H1 (cell line): ENCODE results near the gene OPCML. TPM values are rescaled to one million over a fixed set of nuclear protein-coding genes. Genes with fewer than 3 reads are reported as not detected.

ENCODE experiments used
- CTCF ChIA-PET: fragments of 300-600 bp; sonication (Branson Sonifier 250); formaldehyde crosslinking; loops from one replicate; lab custom pipeline; 2021; ENCODE audit not compliant: partially characterized antibody; lab: Charles Lee
- POLR2A ChIA-PET: fragments of 300-600 bp; sonication (Branson Sonifier 250); formaldehyde crosslinking; loops from one replicate; lab custom pipeline; 2021; ENCODE audit warnings: inconsistent platforms; ENCODE audit not compliant: partially characterized antibody; lab: Charles Lee
- DNase-seq, 2 experiments: peaks; one replicate each; pipeline versions ENCODE4 v3.0.0 to v3.0.0-alpha.2; 2010 to 2022; ENCODE audit warnings: low spot score in 2 of 2, low read depth in 1 of 2, mixed read lengths in 1 of 2
- FAIRE-seq: peaks from 2 replicates; lab custom pipeline; 2011; peaks lifted over from hg19 to GRCh38; lab: Jason Lieb, UNC
- H2AFZ ChIP-seq: 2 replicates; pipeline ENCODE4 v1.8.1; 2012; ENCODE audit warnings: low read length, inconsistent platforms
- H2AK5ac ChIP-seq: 2 replicates; pipeline ENCODE4 v1.6.1; 2013; ENCODE audit warnings: low read depth, low read length
- H2BK120ac ChIP-seq: replicated peaks from 2 replicates; pipeline ENCODE3; 2013; ENCODE audit warnings: low read depth, low read length, inconsistent platforms
- H2BK12ac ChIP-seq: 2 replicates; pipeline ENCODE4 v1.6.1; 2013; ENCODE audit warnings: low read depth, low read length
- H2BK15ac ChIP-seq: 2 replicates; pipeline ENCODE4 v1.6.1; 2013; ENCODE audit warnings: low read length
- H2BK20ac ChIP-seq: 2 replicates; pipeline ENCODE4 v1.6.1; 2013; ENCODE audit warnings: low read length
- H2BK5ac ChIP-seq: 2 replicates; pipeline ENCODE4 v1.6.1; 2013; ENCODE audit warnings: low read depth, low read length
- H3K14ac ChIP-seq: 2 replicates; pipeline ENCODE4 v1.6.1; 2013; ENCODE audit warnings: inconsistent platforms; ENCODE audit not compliant: insufficient read length
- H3K18ac ChIP-seq: 2 replicates; pipeline ENCODE4 v1.6.1; 2013; ENCODE audit warnings: low read length; ENCODE audit errors: extremely low read depth
- H3K23ac ChIP-seq: 2 replicates; pipeline ENCODE4 v1.6.1; 2013; ENCODE audit warnings: inconsistent platforms; ENCODE audit not compliant: insufficient read length
- H3K23me2 ChIP-seq: 2 replicates; pipeline ENCODE4 v1.6.1; 2013; ENCODE audit warnings: low read depth, low read length
- H3K27ac ChIP-seq: 2 replicates; pipeline ENCODE4 v1.6.1; 2011; ENCODE audit warnings: low read depth, low read length, inconsistent platforms
- H3K27me3 ChIP-seq, 4 experiments: replicated peaks in 1 of 4; 1 replicate in 1 of 4; 2 replicates in 3 of 4; pipeline versions ENCODE4 v1.6.1 to v1.8.1; 2011 to 2013; ENCODE audit warnings: low read length in 3 of 4, mild to moderate bottlenecking in 3 of 4, inconsistent platforms in 2 of 4, mixed read lengths in 2 of 4, moderate library complexity in 1 of 4; ENCODE audit not compliant: control insufficient read depth in 3 of 4, insufficient read depth in 3 of 4; ENCODE audit errors: extremely low read depth in 1 of 4
- H3K36me3 ChIP-seq, 4 experiments: 2 replicates each; pipeline versions ENCODE4 v1.6.1 to v1.8.1; 2011 to 2013; ENCODE audit warnings: mild to moderate bottlenecking in 4 of 4, low read length in 3 of 4, moderate library complexity in 2 of 4, control low read depth in 1 of 4, inconsistent platforms in 1 of 4; ENCODE audit not compliant: insufficient read depth in 4 of 4, control insufficient read depth in 2 of 4
- H3K4ac ChIP-seq: replicated peaks from 2 replicates; pipeline ENCODE3; 2013; ENCODE audit warnings: low read length, low read depth, mixed read lengths, inconsistent platforms; ENCODE audit not compliant: insufficient read length
- H3K4me1 ChIP-seq, 4 experiments: replicated peaks in 1 of 4; 1 replicate in 1 of 4; 2 replicates in 3 of 4; pipeline versions ENCODE4 v1.6.1 to v1.8.1; 2011 to 2013; ENCODE audit warnings: low read length in 3 of 4, inconsistent platforms in 2 of 4, mixed read lengths in 1 of 4; ENCODE audit not compliant: insufficient read depth in 4 of 4, control insufficient read depth in 3 of 4
- H3K4me2 ChIP-seq, 2 experiments: 2 replicates each; pipeline versions ENCODE4 v1.6.1 to v1.8.1; 2011 to 2013; ENCODE audit warnings: low read depth in 2 of 2, low read length in 2 of 2, control low read depth in 1 of 2, inconsistent platforms in 1 of 2, mild to moderate bottlenecking in 1 of 2; ENCODE audit not compliant: insufficient read depth in 1 of 2
- H3K4me3 ChIP-seq, 4 experiments: fragments of 200-600, 300-600 bp in 1 of 4; sonication (generic), shearing (Covaris generic), sonication (Bioruptor Twin) in 1 of 4; 2 replicates each; pipeline versions ENCODE4 v1.5.1 to v1.8.1; 2011 to 2016; ENCODE audit warnings: low read length in 4 of 4, low read depth in 3 of 4, control low read depth in 2 of 4, inconsistent platforms in 2 of 4, mild to moderate bottlenecking in 2 of 4, mixed read lengths in 1 of 4, moderate library complexity in 1 of 4; ENCODE audit not compliant: insufficient read depth in 2 of 4; ENCODE audit errors: extremely low read depth in 1 of 4
- H3K56ac ChIP-seq: replicated peaks from 2 replicates; pipeline ENCODE3; 2013; ENCODE audit warnings: low read depth, mild to moderate bottlenecking, mixed read lengths, low read length, inconsistent platforms; ENCODE audit not compliant: insufficient read length
- H3K79me1 ChIP-seq: 2 replicates; pipeline ENCODE4 v1.6.1; 2013; ENCODE audit warnings: low read depth, low read length, control low read depth
- H3K79me2 ChIP-seq, 2 experiments: 2 replicates each; pipeline versions ENCODE4 v1.6.1 to v1.8.1; 2012 to 2013; ENCODE audit warnings: low read length in 2 of 2, mild to moderate bottlenecking in 2 of 2, inconsistent platforms in 1 of 2; ENCODE audit not compliant: insufficient read depth in 2 of 2, control insufficient read depth in 1 of 2
- H3K9ac ChIP-seq, 4 experiments: replicated peaks in 1 of 4; 1 replicate in 1 of 4; 2 replicates in 3 of 4; pipeline versions ENCODE4 v1.6.1 to v1.8.1; 2011 to 2013; ENCODE audit warnings: low read depth in 3 of 4, low read length in 3 of 4, control low read depth in 2 of 4, mild to moderate bottlenecking in 2 of 4, moderate library complexity in 2 of 4, inconsistent platforms in 1 of 4; ENCODE audit errors: extremely low read depth in 1 of 4
- H3K9me3 ChIP-seq, 2 experiments: 2 replicates each; pipeline versions ENCODE4 v1.6.1 to v1.8.1; 2012 to 2013; ENCODE audit warnings: mild to moderate bottlenecking in 2 of 2, moderate library complexity in 2 of 2, control low read depth in 1 of 2, inconsistent platforms in 1 of 2, low read depth in 1 of 2, low read length in 1 of 2, mixed read lengths in 1 of 2; ENCODE audit not compliant: insufficient read depth in 2 of 2
- H4K20me1 ChIP-seq, 2 experiments: replicated peaks in 1 of 2; 2 replicates each; pipeline versions ENCODE3 to v1.8.1; 2011 to 2013; ENCODE audit warnings: inconsistent platforms in 2 of 2, low read length in 2 of 2, mild to moderate bottlenecking in 1 of 2; ENCODE audit not compliant: insufficient read depth in 2 of 2, control insufficient read depth in 1 of 2
- H4K5ac ChIP-seq: 2 replicates; pipeline ENCODE4 v1.6.1; 2013; ENCODE audit warnings: low read length, low read depth, mixed read lengths, inconsistent platforms; ENCODE audit not compliant: insufficient read length
- H4K8ac ChIP-seq: 2 replicates; pipeline ENCODE4 v1.8.0; 2013; ENCODE audit warnings: mild to moderate bottlenecking, moderate library complexity, low read length, inconsistent platforms; ENCODE audit not compliant: insufficient read depth; ENCODE audit errors: extremely low read depth
- H4K91ac ChIP-seq: replicated peaks from 2 replicates; pipeline ENCODE3; 2013; ENCODE audit warnings: low read length, mixed read lengths, inconsistent platforms; ENCODE audit not compliant: insufficient read length
- ASH2L ChIP-seq: fragments of 200-600, 300-600 bp; sonication (generic); IDR thresholded peaks from one replicate; pipeline ENCODE4 v1.7.1; 2017; ENCODE audit warnings: low read length
- CHD1 ChIP-seq: IDR thresholded peaks from 2 replicates; pipeline ENCODE4 v1.6.1; 2012; ENCODE audit warnings: low read depth, low read length, improper control_type of control experiment
- CHD2 ChIP-seq: IDR thresholded peaks from 2 replicates; pipeline ENCODE4 v1.6.1; 2012; ENCODE audit warnings: low read length, improper control_type of control experiment
- CREB1 ChIP-seq: IDR thresholded peaks from 2 replicates; pipeline ENCODE4 v1.6.1; 2012; ENCODE audit warnings: inconsistent platforms
- CTBP2 ChIP-seq: IDR thresholded peaks from 2 replicates; pipeline ENCODE4 v1.7.0; 2011; ENCODE audit warnings: borderline replicate concordance, mild to moderate bottlenecking, moderate library complexity, mixed read lengths, low read length; ENCODE audit not compliant: insufficient read depth, insufficient read length
- GABPA ChIP-seq: IDR thresholded peaks from 2 replicates; pipeline ENCODE4 v1.6.1; 2011; ENCODE audit warnings: mild to moderate bottlenecking, low read length, moderate library complexity, borderline replicate concordance; ENCODE audit not compliant: insufficient read depth
- HDAC6 ChIP-seq: IDR thresholded peaks from one replicate; pipeline ENCODE4 v1.7.1; 2012; ENCODE audit warnings: low read depth, mild to moderate bottlenecking, inconsistent platforms, low read length, moderate library complexity
- MAFK ChIP-seq: IDR thresholded peaks from 2 replicates; pipeline ENCODE4 v1.6.1; 2012; ENCODE audit warnings: low read depth, mild to moderate bottlenecking, improper control_type of control experiment, low read length
- POLR2A ChIP-seq, 2 experiments: IDR thresholded peaks; 1 replicate in 1 of 2; 2 replicates in 1 of 2; pipeline ENCODE4 v1.6.1; 2011; ENCODE audit warnings: low read depth in 2 of 2, low read length in 2 of 2, mild to moderate bottlenecking in 2 of 2; ENCODE audit errors: control extremely low read depth in 1 of 2
- SAP30 ChIP-seq: fragments of 300-600 bp; sonication (generic); IDR thresholded peaks from 2 replicates; pipeline ENCODE4 v1.7.1; 2012; ENCODE audit warnings: low read length, moderate library complexity, mild to moderate bottlenecking, inconsistent platforms; ENCODE audit not compliant: insufficient read depth, insufficient replicate concordance
- SIN3A ChIP-seq, 2 experiments: IDR thresholded peaks in 1 of 2; conservative IDR thresholded peaks in 1 of 2; 2 replicates each; pipeline ENCODE4 v1.6.1; 2011 to 2012; ENCODE audit warnings: low read length in 2 of 2, improper control_type of control experiment in 1 of 2, low read depth in 1 of 2, mild to moderate bottlenecking in 1 of 2
- SP2 ChIP-seq: IDR thresholded peaks from 2 replicates; pipeline ENCODE4 v1.6.1; 2012; ENCODE audit warnings: mild to moderate bottlenecking, low read length, inconsistent platforms
- TEAD4 ChIP-seq: IDR thresholded peaks from 2 replicates; pipeline ENCODE4 v1.6.1; 2012; ENCODE audit warnings: low read depth, low read length, inconsistent platforms, mixed read lengths
- WGBS, 2 experiments: shearing (Covaris generic) in 1 of 2; methylation state at CpG; one replicate each; pipeline versions ENCODE4 v1.1.6 to v1.1.7; 2013 to 2015; ENCODE audit warnings: low lambda C conversion rate in 2 of 2, mixed read lengths in 2 of 2, inconsistent platforms in 1 of 2, low coverage in 1 of 2, missing lambda C conversion rate in 1 of 2; ENCODE audit not compliant: insufficient replicate concordance in 2 of 2, insufficient coverage in 1 of 2, insufficient read length in 1 of 2; ENCODE audit errors: extremely low coverage in 1 of 2, missing lambda C conversion rate in 1 of 2; 5-methylcytosine and 5-hydroxymethylcytosine counted together
- polyA plus RNA-seq, 7 experiments: library from polyadenylated mRNA; depleted of rRNA in 3 of 7; stranded (reverse) in 5 of 7; unstranded in 2 of 7; fragments of >200 nt in 5 of 7; fragments of 200-250 nt in 2 of 7; gene quantifications; 1 replicate in 5 of 7; 2 replicates in 1 of 7; 4 replicates in 1 of 7; pipeline versions ENCODE4 v1.2.1 to v1.2.3, GENCODE V29; 2011 to 2013; ENCODE audit warnings: missing spikeins in 2 of 7, mixed read lengths in 2 of 7
- total RNA-seq: library from RNA; stranded (reverse); fragmentation: NEBNext Ultra II Directional; extraction: Animal tissue kit (Norgen Biotek cat#: 25700); gene quantifications from 2 replicates; pipeline ENCODE4 v1.2.1, GENCODE V29; 2021

The OPCML gene
- total and polyA plus RNA-seq, 2 of the 8 experiments (the other 6 are each of a cell fraction or from before 2014, with no cell fraction given): 2.3 to 3.1 TPM

GRCh38 chr11:133212201-133212600 is 320.1 kb downstream of the OPCML start:
- Histone ChIP-seq H3K27ac (no peak overlapping the region), H3K14ac (no peak overlapping the region), H3K23ac (no peak overlapping the region), H2BK20ac (no peak overlapping the region), H3K9ac (no peak overlapping the region), H3K23me2 (no peaks in the 10 kb centered on the region), H2BK5ac (no peak overlapping the region), H3K4me1 (peaks cover 0 to 3% (median 0%) of the 10 kb centered on the region in 4 experiments; a peak in 1 of 7 replicates), H4K8ac (no peak overlapping the region), H3K27me3 (no peaks in the 10 kb centered on the region), H3K79me1 (no peaks in the 10 kb centered on the region), H2BK15ac (no peak overlapping the region), H4K91ac (no peak overlapping the region), H2BK120ac (no peak overlapping the region), H3K9me3 (no peaks in the 10 kb centered on the region), H3K79me2 (no peaks in the 10 kb centered on the region), H3K4me2 (no peak overlapping the region), H3K56ac (no peak overlapping the region), H3K4me3 (no peak overlapping the region), H3K18ac (no peak overlapping the region), H4K20me1 (no peaks in the 10 kb centered on the region), H3K36me3 (no peaks in the 10 kb centered on the region), H3K4ac (no peak overlapping the region), H2AK5ac (no peak overlapping the region), H2AFZ (no peak overlapping the region), H2BK12ac (no peak overlapping the region), H4K5ac (no peak overlapping the region)
- POLR2A ChIA-PET: no interaction called here
- CTCF ChIA-PET: interaction anchor here (0.8 to 1.4 kb wide), 2 partner anchors 10 to 88 kb away, joined by 3 to 4 read pairs; no protein-coding TSS in a partner anchor
- TF ChIP-seq TEAD4 (no peak), CHD2 (no peak), CTBP2 (no peak), CHD1 (no peak), SIN3A (conservative IDR thresholded peaks at IDR 0.05 in 1 of 2, IDR thresholded peaks at IDR 0.05 in 1 of 2; ENCODE audit: low read depth in 1 of 2, low read length in 2 of 2) (no peak), ASH2L (no peak), HDAC6 (no peak), GABPA (no peak), CREB1 (no peak), SP2 (no peak), SAP30 (no peak), MAFK (no peak), POLR2A (IDR thresholded peaks at IDR 0.05; ENCODE audit: control extremely low read depth in 1 of 2, low read depth in 2 of 2, low read length in 2 of 2) (no peak)
- WGBS, 2 experiments: 90% methylated on average over 8 of the region's 8 CpGs; no CpG with 5 or more reads in 1 of the 2 experiments
- no peak for DNase-seq
- no peak for FAIRE-seq
